Mesenchymal stem cell (in vitro differentiated cells and primary cell): ENCODE data around the gene TIMP2.

Experiments used
- DNase-seq: peaks from one replicate; pipeline ENCODE4 v3.0.0-alpha.2; 2013
- H2AFZ ChIP-seq: one replicate; pipeline ENCODE4 v1.6.1; 2013; ENCODE audit warnings: low read depth, mild to moderate bottlenecking, control low read depth, inconsistent platforms, low read length, moderate library complexity
- H2AK5ac ChIP-seq: 2 replicates; pipeline ENCODE4 v1.6.1; 2013; ENCODE audit warnings: low read length, moderate library complexity, mild to moderate bottlenecking, inconsistent platforms; ENCODE audit not compliant: severe bottlenecking
- H2BK120ac ChIP-seq: one replicate; pipeline ENCODE4 v1.6.1; 2013; ENCODE audit warnings: low read depth, mild to moderate bottlenecking, inconsistent platforms, low read length, moderate library complexity
- H2BK12ac ChIP-seq, 2 experiments: one replicate each; pipeline ENCODE4 v1.6.1; 2013; ENCODE audit warnings: inconsistent platforms in 2 of 2, low read length in 2 of 2, mild to moderate bottlenecking in 2 of 2, moderate library complexity in 2 of 2, control low read depth in 1 of 2
- H2BK15ac ChIP-seq: one replicate; pipeline ENCODE4 v1.6.1; 2013; ENCODE audit warnings: mild to moderate bottlenecking, low read depth, inconsistent platforms; ENCODE audit not compliant: poor library complexity, severe bottlenecking
- H2BK5ac ChIP-seq: 2 replicates; pipeline ENCODE4 v1.6.1; 2013; ENCODE audit warnings: low read depth, mild to moderate bottlenecking, low read length, control low read depth, inconsistent platforms; ENCODE audit not compliant: poor library complexity, severe bottlenecking
- H3K14ac ChIP-seq, 2 experiments: one replicate each; pipeline ENCODE4 v1.6.1; 2013; ENCODE audit warnings: inconsistent platforms in 2 of 2, low read length in 2 of 2, control low read depth in 1 of 2, mild to moderate bottlenecking in 1 of 2, moderate library complexity in 1 of 2
- H3K18ac ChIP-seq, 2 experiments: one replicate each; pipeline ENCODE4 v1.6.1; 2013; ENCODE audit warnings: inconsistent platforms in 2 of 2, low read length in 2 of 2, control low read depth in 1 of 2, low read depth in 1 of 2, mild to moderate bottlenecking in 1 of 2
- H3K23ac ChIP-seq, 2 experiments: one replicate each; pipeline ENCODE4 v1.6.1; 2013; ENCODE audit warnings: inconsistent platforms in 2 of 2, low read length in 2 of 2, mild to moderate bottlenecking in 2 of 2, moderate library complexity in 2 of 2, control low read depth in 1 of 2
- H3K27ac ChIP-seq: 2 replicates; pipeline ENCODE4 v1.5.1; 2013; ENCODE audit warnings: mild to moderate bottlenecking, moderate library complexity, low read length, control low read depth, inconsistent platforms; ENCODE audit not compliant: poor library complexity, severe bottlenecking
- H3K27me3 ChIP-seq, 2 experiments: 2 replicates each; pipeline versions ENCODE4 v1.6.1 to v1.7.0; 2013; ENCODE audit warnings: low read length in 2 of 2, mild to moderate bottlenecking in 2 of 2, moderate library complexity in 2 of 2, control low read depth in 1 of 2, inconsistent platforms in 1 of 2; ENCODE audit not compliant: control insufficient read depth in 1 of 2, insufficient read depth in 1 of 2
- H3K36me3 ChIP-seq, 2 experiments: 2 replicates each; pipeline versions ENCODE4 v1.6.1 to v1.7.0; 2013; ENCODE audit warnings: low read length in 2 of 2, control low read depth in 1 of 2, inconsistent platforms in 1 of 2, low read depth in 1 of 2, mild to moderate bottlenecking in 1 of 2; ENCODE audit not compliant: insufficient read depth in 2 of 2, control insufficient read depth in 1 of 2
- H3K4ac ChIP-seq, 2 experiments: one replicate each; pipeline ENCODE4 v1.6.1; 2013; ENCODE audit warnings: inconsistent platforms in 2 of 2, low read length in 2 of 2, mild to moderate bottlenecking in 2 of 2, moderate library complexity in 2 of 2, control low read depth in 1 of 2, low read depth in 1 of 2
- H3K4me1 ChIP-seq: 2 replicates; pipeline ENCODE4 v1.6.1; 2013; ENCODE audit warnings: low read depth, low read length, control low read depth; ENCODE audit not compliant: control insufficient read depth, insufficient read depth
- H3K4me2 ChIP-seq: 2 replicates; pipeline ENCODE4 v1.6.1; 2013; ENCODE audit warnings: low read length, mild to moderate bottlenecking, inconsistent platforms; ENCODE audit not compliant: poor library complexity, severe bottlenecking
- H3K4me3 ChIP-seq, 2 experiments: 2 replicates each; pipeline versions ENCODE4 v1.5.1 to v1.7.0; 2013; ENCODE audit warnings: low read length in 2 of 2, mild to moderate bottlenecking in 2 of 2, control low read depth in 1 of 2, low read depth in 1 of 2; ENCODE audit not compliant: insufficient read depth in 1 of 2
- H3K79me1 ChIP-seq: replicated peaks from 2 replicates; pipeline ENCODE4 v1.6.1; 2013; ENCODE audit warnings: mild to moderate bottlenecking, control low read depth, low read length, inconsistent platforms; ENCODE audit not compliant: poor library complexity, severe bottlenecking
- H3K9ac ChIP-seq: 2 replicates; pipeline ENCODE4 v1.7.0; 2013; ENCODE audit warnings: mild to moderate bottlenecking, low read length, moderate library complexity
- H3K9me3 ChIP-seq: 2 replicates; pipeline ENCODE4 v1.7.0; 2013; ENCODE audit warnings: mild to moderate bottlenecking, low read length; ENCODE audit not compliant: control insufficient read depth
- H4K8ac ChIP-seq: one replicate; pipeline ENCODE4 v1.6.1; 2013; ENCODE audit warnings: inconsistent platforms, mild to moderate bottlenecking, low read length, moderate library complexity
- H4K91ac ChIP-seq: one replicate; pipeline ENCODE4 v1.6.1; 2013; ENCODE audit warnings: mild to moderate bottlenecking, low read length, inconsistent platforms
- WGBS: methylation state at CpG from one replicate; pipeline ENCODE4 v1.1.7; 2013; ENCODE audit warnings: mixed read lengths; 5-methylcytosine and 5-hydroxymethylcytosine counted together

The TIMP2 gene

DNA sequence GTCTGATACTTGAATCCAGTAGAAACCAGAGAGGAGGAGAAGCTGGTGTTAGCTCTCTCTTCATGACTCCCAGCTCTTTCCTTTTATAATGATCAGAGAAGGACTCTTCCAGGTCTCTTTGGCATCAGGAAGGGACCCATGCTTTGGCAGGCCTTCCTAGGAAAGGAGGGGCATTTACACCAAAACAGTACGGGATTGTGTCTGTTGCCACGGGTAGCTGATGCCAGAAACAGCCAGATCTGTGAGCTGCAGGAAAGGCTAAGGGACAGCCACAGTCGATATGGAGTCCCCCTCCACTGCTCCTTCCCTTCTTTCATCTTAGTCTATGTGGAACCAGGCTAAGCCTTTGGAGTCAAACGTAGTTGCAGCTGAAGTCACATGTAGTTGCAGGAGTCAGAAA, 31.5 kb downstream of the TIMP2 start:
- Histone ChIP-seq H3K23ac (no peak overlapping the region), H3K18ac (no peak overlapping the region), H3K27me3 (no peaks in the 10 kb centered on the region), H3K4ac (no peak overlapping the region), H2BK12ac (no peak overlapping the region), H3K79me1 (peaks cover 50% of the 10 kb centered on the region), H3K4me1 (peaks cover 18% of the 10 kb centered on the region), H3K36me3 (peaks cover 58 to 62% of the 10 kb centered on the region in 2 experiments), H3K4me2 (no peak overlapping the region), H2AK5ac (no peak overlapping the region), H3K9me3 (no peaks in the 10 kb centered on the region), H2BK120ac (no peak overlapping the region), H3K4me3 (no peak overlapping the region), H2BK15ac (no peak overlapping the region), H3K27ac (no peak overlapping the region), H4K91ac (no peak overlapping the region), H3K9ac (no peak overlapping the region), H3K14ac (no peak overlapping the region), H2AFZ (no peak overlapping the region), H4K8ac (no peak overlapping the region), H2BK5ac (no peak overlapping the region)
- 90% methylated on average over 4 of the region's 4 CpGs for WGBS
- no peak for DNase-seq

DNA sequence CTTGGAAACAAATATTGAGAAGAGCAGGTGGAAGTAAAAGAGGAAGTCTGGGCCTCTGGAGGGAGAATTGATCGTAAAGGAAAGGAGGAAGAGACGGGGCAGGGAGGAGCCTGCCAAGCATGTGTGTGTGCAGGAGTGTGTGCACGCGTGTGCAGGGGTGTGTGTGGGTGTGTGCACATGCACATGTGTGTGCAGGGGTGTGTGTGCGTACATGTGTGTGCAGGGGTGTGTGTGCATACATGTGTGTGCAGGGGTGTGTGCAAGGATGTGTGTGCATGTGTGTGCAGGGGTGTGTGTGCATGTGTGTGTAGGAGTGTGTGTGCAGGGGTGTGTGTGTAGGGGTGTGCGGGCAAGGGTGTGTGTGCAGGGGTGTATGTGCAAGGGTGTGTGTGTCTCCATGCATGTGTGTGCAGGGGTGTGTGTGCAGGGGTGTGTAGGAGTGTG, 32.2 kb downstream of the TIMP2 start:
- Histone ChIP-seq H3K23ac (no peak overlapping the region), H3K9ac (no peak overlapping the region), H2BK120ac (no peak overlapping the region), H3K27me3 (no peaks in the 10 kb centered on the region), H2BK5ac (no peak overlapping the region), H3K9me3 (no peaks in the 10 kb centered on the region), H3K27ac (no peak overlapping the region), H2AFZ (no peak overlapping the region), H3K4ac (no peak overlapping the region), H2BK12ac (no peak overlapping the region), H3K4me2 (no peak overlapping the region), H3K4me1 (peaks cover 13% of the 10 kb centered on the region), H3K4me3 (peak overlapping the region in 1 of 2 experiments; percentile 5), H2AK5ac (no peak overlapping the region), H4K8ac (peak overlapping the region; percentile 5), H3K36me3 (peaks cover 57 to 62% of the 10 kb centered on the region in 2 experiments), H2BK15ac (no peak overlapping the region), H3K18ac (peak overlapping the region in 1 of 2 experiments; percentile 21), H3K14ac (peak overlapping the region in 1 of 2 experiments; percentile 41), H4K91ac (no peak overlapping the region), H3K79me1 (peaks cover 51% of the 10 kb centered on the region)
- DNase-seq: no peak
- WGBS: 95% methylated on average over 6 of the region's 6 CpGs

DNA sequence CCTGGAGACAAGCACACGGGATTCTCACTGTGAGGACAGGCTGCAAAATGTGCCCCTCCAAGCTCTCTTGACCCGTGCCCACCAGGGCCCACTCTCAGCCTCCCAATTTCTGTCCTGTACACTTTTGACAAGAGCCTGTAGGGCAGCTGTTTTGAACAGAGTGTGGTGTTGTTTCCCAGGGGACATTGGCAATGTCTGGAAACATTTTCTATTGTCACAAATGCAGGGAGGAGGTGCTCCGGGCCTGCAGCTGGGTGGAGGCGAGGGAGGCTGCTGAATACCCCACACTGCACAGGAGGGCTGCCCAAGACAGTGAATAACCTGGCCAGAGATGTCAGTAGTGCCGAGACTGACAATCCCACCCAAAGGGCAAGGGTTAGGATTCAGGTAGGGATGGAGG, 32.7 kb downstream of the TIMP2 start:
- H3K14ac ChIP-seq: no peak overlapping the region
- H2AK5ac ChIP-seq: no peak overlapping the region
- H3K4me3 ChIP-seq: no peak overlapping the region
- 93% methylated on average over 4 of the region's 5 CpGs for WGBS
- H4K91ac ChIP-seq: no peak overlapping the region
- H2BK5ac ChIP-seq: no peak overlapping the region
- no peak overlapping the region for H3K4ac ChIP-seq
- H2BK120ac ChIP-seq: no peak overlapping the region
- peaks cover 52 to 58% of the 10 kb centered on the region in 2 experiments for H3K36me3 ChIP-seq
- no peak for DNase-seq
- no peak overlapping the region for H3K18ac ChIP-seq
- H3K4me1 ChIP-seq: peaks cover 13% of the 10 kb centered on the region
- no peak overlapping the region for H2AFZ ChIP-seq
- H2BK12ac ChIP-seq: no peak overlapping the region
- peak overlapping the region; percentile 28 for H3K9ac ChIP-seq
- H2BK15ac ChIP-seq: no peak overlapping the region
- H3K27ac ChIP-seq: no peak overlapping the region
- H3K4me2 ChIP-seq: no peak overlapping the region
- no peaks in the 10 kb centered on the region for H3K27me3 ChIP-seq
- H3K79me1 ChIP-seq: peaks cover 49% of the 10 kb centered on the region
- H3K23ac ChIP-seq: no peak overlapping the region
- H4K8ac ChIP-seq: no peak overlapping the region
- H3K9me3 ChIP-seq: no peaks in the 10 kb centered on the region

DNA sequence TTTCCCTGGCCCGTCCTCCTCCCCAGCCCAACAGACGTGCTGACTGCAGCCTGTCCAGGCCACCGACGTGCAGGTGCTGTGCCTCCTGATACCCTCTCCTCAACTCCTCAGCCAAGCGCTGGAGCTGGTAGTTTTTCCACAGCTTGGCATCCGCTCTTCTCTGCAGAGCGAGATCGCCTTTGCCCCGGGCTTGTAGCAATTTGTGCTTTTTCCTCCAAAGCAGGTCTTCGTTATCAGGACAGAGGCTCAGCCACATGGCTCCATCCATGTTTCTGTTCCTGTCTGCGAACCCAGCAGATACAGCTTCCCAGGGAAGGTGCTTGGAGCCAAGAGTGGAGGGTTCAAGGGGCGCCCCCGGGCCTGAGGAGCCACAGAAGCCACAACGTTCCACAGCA, 33.1 kb downstream of the TIMP2 start:
- Histone ChIP-seq H2BK120ac (no peak overlapping the region), H2BK5ac (no peak overlapping the region), H3K27ac (no peak overlapping the region), H3K23ac (no peak overlapping the region), H3K18ac (no peak overlapping the region), H4K91ac (no peak overlapping the region), H3K4me2 (no peak overlapping the region), H2AFZ (no peak overlapping the region), H3K4me3 (no peak overlapping the region), H3K4me1 (peaks cover 13% of the 10 kb centered on the region), H3K4ac (no peak overlapping the region), H4K8ac (no peak overlapping the region), H3K14ac (no peak overlapping the region), H3K36me3 (peaks cover 48 to 57% of the 10 kb centered on the region in 2 experiments), H3K79me1 (peaks cover 46% of the 10 kb centered on the region), H2BK15ac (no peak overlapping the region), H3K9ac (peak overlapping the region; percentile 28), H3K27me3 (no peaks in the 10 kb centered on the region), H3K9me3 (no peaks in the 10 kb centered on the region), H2AK5ac (no peak overlapping the region), H2BK12ac (no peak overlapping the region)
- DNase-seq: no peak
- WGBS: 95% methylated on average over 14 of the region's 14 CpGs
